ENCODE measurements around the gene IRX4.
"Not testable (repeated sequence)": the region's sequence is repeated elsewhere in the genome, so short reads cannot be mapped to it uniquely, and the experiment has no call there.

IRX4 gene

GRCh38 chr5:1877103-1878049 lies 5.3 kb downstream of the IRX4 start:
- DNase-seq: no peak

- no peak for DNase-seq
Measured at GRCh38 chr5:1876660-1877064, 6.1 kb downstream of the IRX4 start.

GRCh38 chr5:1875843-1876659 lies 6.7 kb downstream of the IRX4 start:
- no peak for DNase-seq

- DNase-seq: no peak
Measured at GRCh38 chr5:1875281-1875842, 7.4 kb downstream of the IRX4 start.

- DNase-seq: no peak
Measured at GRCh38 chr5:1874771-1875220, 7.9 kb downstream of the IRX4 start.

GRCh38 chr5:1874348-1874747 lies 8.4 kb downstream of the IRX4 start:
- no peak for DNase-seq

- no peak for DNase-seq
Measured at GRCh38 chr5:1873243-1873959, 9.3 kb downstream of the IRX4 start.

- no peak for DNase-seq
Measured at GRCh38 chr5:1871441-1871840, 11.3 kb downstream of the IRX4 start.

- not testable (repeated sequence) for DNase-seq
Measured at GRCh38 chr5:1870435-1871272, 12.1 kb downstream of the IRX4 start.

GRCh38 chr5:1868886-1869475 lies 13.7 kb downstream of the IRX4 start:
- DNase-seq: no peak

GRCh38 chr5:1867815-1868143 lies 14.9 kb downstream of the IRX4 start:
- DNase-seq: no peak

GRCh38 chr5:1867114-1867814 lies 15.5 kb downstream of the IRX4 start:
- DNase-seq: no peak

GRCh38 chr5:1865948-1866347 lies 16.8 kb downstream of the IRX4 start:
- DNase-seq: no peak

GRCh38 chr5:1865486-1865885 lies 17.2 kb downstream of the IRX4 start:
- no peak for DNase-seq

- no peak for DNase-seq
Measured at GRCh38 chr5:1864896-1865440, 17.8 kb downstream of the IRX4 start.

- DNase-seq: no peak
Measured at GRCh38 chr5:1860949-1861348, 21.8 kb downstream of the IRX4 start.

- no peak for DNase-seq
Measured at GRCh38 chr5:1860021-1860610, 22.6 kb downstream of the IRX4 start.

GRCh38 chr5:1859099-1859498 lies 23.6 kb downstream of the IRX4 start:
- no peak for DNase-seq

GRCh38 chr5:1858436-1858835 lies 24.3 kb downstream of the IRX4 start:
- DNase-seq: no peak

- no peak for DNase-seq
Measured at GRCh38 chr5:1857256-1857600, 25.5 kb downstream of the IRX4 start.
